Measurements from ENCODE around the gene FAM118A.
A peak's percentile ranks its signal among the peaks of the same experiment; 100 is the strongest.

Gene FAM118A

DNA sequence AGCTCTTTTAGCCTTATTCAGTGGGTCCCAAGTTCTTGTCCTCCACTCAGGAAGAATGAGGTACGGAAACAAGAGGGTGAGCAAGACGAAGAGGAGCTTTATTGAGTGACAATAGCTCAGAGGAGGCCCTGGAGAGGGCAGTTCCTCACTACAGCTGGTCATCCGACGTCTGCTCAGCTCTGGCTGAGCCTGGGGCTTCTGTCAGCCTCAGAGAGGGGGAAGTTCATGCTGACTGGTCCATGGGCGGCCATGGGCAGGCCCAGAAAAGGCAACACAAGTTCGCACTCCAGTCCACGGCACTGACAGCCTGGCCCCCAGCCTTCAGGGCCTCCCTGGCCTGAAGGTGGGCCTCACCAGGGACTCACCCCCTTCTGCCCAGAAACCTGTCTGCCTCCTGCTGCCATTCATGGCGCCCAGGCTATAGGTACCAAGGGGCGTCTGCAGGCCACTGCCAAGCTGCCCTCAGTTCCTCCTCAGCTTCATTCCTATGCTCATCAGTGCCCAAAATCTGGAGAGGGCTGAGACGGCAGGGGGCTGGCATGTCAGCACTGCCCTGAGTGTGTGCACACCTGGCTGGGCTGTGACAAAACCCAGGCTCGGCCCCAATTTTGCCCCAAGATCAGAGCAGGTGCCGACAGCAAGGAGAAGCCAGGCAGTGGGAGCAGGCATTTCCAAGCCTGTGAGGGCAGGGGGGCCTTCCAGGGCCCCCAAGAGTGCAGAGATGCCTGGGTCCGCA, 47.4 kb upstream of the FAM118A start:
- H4K20me1 ChIP-seq (ENCODE audit: insufficient read depth, low read length): no peaks in the 10 kb centered on the region
- H3K36me3 ChIP-seq (ENCODE audit: insufficient read depth, low read length): no peaks in the 10 kb centered on the region; the same call in 1 of the 2 replicates
- no peaks in the 10 kb centered on the region for H3F3A ChIP-seq (ENCODE audit: insufficient read depth, low read length)
- H2AFZ ChIP-seq (ENCODE audit: low read length): no peak overlapping the region
- H3K4me3 ChIP-seq (ENCODE audit: low read depth, low read length, poor library complexity, severe bottlenecking): no peak overlapping the region
- peaks cover 29% of the 10 kb centered on the region for H3K4me1 ChIP-seq (ENCODE audit: insufficient read depth, low read length, severe bottlenecking)
- H3K27ac ChIP-seq (ENCODE audit: low read depth, low read length, poor library complexity, severe bottlenecking): no peak overlapping the region
- H3K9ac ChIP-seq (ENCODE audit: low read length): no peak overlapping the region
- no peaks in the 10 kb centered on the region for H3K79me2 ChIP-seq (ENCODE audit: insufficient read depth, low read length)
- no peaks in the 10 kb centered on the region for H3K9me2 ChIP-seq (ENCODE audit: low read depth, low read length)
- no peaks in the 10 kb centered on the region for H3K9me3 ChIP-seq (ENCODE audit: low read length)
- H3K4me2 ChIP-seq (ENCODE audit: low read length): peak overlapping the region; percentile 4; the same call in 1 of the 2 replicates
- H3K27me3 ChIP-seq (ENCODE audit: insufficient read depth, low read length): peaks cover 21% of the 10 kb centered on the region; the same call in 1 of the 2 replicates
- TF ChIP-seq EZH2 (IDR thresholded peaks at IDR 0.05; ENCODE audit: borderline replicate concordance, low read length) (no peak), CTCF (IDR thresholded peaks at IDR 0.05; ENCODE audit: low read length) (no peak)

- no peak overlapping the region for H3K4me3 ChIP-seq (ENCODE audit: low read depth, low read length, poor library complexity, severe bottlenecking)
- no peaks in the 10 kb centered on the region for H3F3A ChIP-seq (ENCODE audit: insufficient read depth, low read length)
- peak overlapping the region; percentile 4; the same call in 1 of the 2 replicates for H3K4me2 ChIP-seq (ENCODE audit: low read length)
- no peaks in the 10 kb centered on the region for H3K9me2 ChIP-seq (ENCODE audit: low read depth, low read length)
- TF ChIP-seq CTCF (IDR thresholded peaks at IDR 0.05; ENCODE audit: low read length): no peak
- TF ChIP-seq EZH2 (IDR thresholded peaks at IDR 0.05; ENCODE audit: borderline replicate concordance, low read length): no peak
- H4K20me1 ChIP-seq (ENCODE audit: insufficient read depth, low read length): no peaks in the 10 kb centered on the region
- peaks cover 29% of the 10 kb centered on the region for H3K4me1 ChIP-seq (ENCODE audit: insufficient read depth, low read length, severe bottlenecking)
- no peak overlapping the region for H2AFZ ChIP-seq (ENCODE audit: low read length)
- no peaks in the 10 kb centered on the region; the same call in 1 of the 2 replicates for H3K36me3 ChIP-seq (ENCODE audit: insufficient read depth, low read length)
- H3K9ac ChIP-seq (ENCODE audit: low read length): no peak overlapping the region
- no peaks in the 10 kb centered on the region for H3K9me3 ChIP-seq (ENCODE audit: low read length)
- no peaks in the 10 kb centered on the region for H3K79me2 ChIP-seq (ENCODE audit: insufficient read depth, low read length)
- H3K27ac ChIP-seq (ENCODE audit: low read depth, low read length, poor library complexity, severe bottlenecking): peak overlapping the region; percentile 25
- H3K27me3 ChIP-seq (ENCODE audit: insufficient read depth, low read length): peaks cover 17% of the 10 kb centered on the region; the same call in 1 of the 2 replicates
Observed at GRCh38 chr22:45262931-45263462, 46.7 kb upstream of the FAM118A start.

DNA sequence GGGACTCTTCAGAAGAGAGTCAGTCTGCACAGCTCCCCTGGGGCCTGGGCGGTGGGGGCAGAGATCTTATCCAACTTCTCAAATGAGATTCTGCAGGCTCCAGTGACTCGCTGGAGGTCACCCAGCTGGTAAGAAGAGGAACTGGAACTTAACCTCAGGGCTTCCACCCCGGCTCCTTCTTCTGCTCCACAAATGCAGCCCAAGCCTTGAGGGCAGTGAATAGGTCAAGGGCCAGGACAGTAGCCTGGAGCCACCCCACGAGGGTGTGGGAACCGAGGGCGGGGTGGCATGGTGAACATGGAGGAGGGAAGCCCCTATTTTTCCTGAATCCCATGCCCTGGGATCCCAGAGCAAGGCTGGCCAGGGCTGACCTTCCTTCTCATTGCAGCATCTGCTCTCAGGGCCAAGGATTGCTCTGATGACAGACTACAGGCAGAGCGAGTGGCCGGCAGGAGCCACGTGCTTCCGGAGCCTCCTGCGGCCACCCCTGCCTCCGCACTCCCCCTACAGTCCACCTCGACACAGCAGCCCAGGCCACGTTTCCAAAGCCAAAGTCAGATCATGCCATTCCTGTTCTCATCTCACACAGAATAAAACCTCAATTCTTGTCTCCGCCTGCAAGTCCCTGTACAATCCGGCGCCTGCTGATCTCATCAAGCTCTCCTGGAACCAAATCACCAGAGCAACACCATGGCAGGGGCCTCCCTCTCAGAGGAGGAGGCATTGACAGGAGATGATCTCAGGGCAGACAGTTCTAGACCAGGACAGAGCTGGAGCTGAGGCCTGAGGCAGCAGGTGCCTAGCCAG, 46.1 kb upstream of the FAM118A start:
- no peak overlapping the region for H3K4me3 ChIP-seq (ENCODE audit: low read depth, low read length, poor library complexity, severe bottlenecking)
- peaks cover 17% of the 10 kb centered on the region; the same call in 1 of the 2 replicates for H3K27me3 ChIP-seq (ENCODE audit: insufficient read depth, low read length)
- TF ChIP-seq CTCF (IDR thresholded peaks at IDR 0.05; ENCODE audit: low read length) (peak; percentile 51; the same call in 1 of the 2 replicates), EZH2 (IDR thresholded peaks at IDR 0.05; ENCODE audit: borderline replicate concordance, low read length) (no peak)
- no peaks in the 10 kb centered on the region for H3K9me3 ChIP-seq (ENCODE audit: low read length)
- H3F3A ChIP-seq (ENCODE audit: insufficient read depth, low read length): no peaks in the 10 kb centered on the region
- peak overlapping the region; percentile 25 for H3K27ac ChIP-seq (ENCODE audit: low read depth, low read length, poor library complexity, severe bottlenecking)
- H3K9ac ChIP-seq (ENCODE audit: low read length): no peak overlapping the region
- H2AFZ ChIP-seq (ENCODE audit: low read length): no peak overlapping the region
- H3K36me3 ChIP-seq (ENCODE audit: insufficient read depth, low read length): no peaks in the 10 kb centered on the region
- H3K9me2 ChIP-seq (ENCODE audit: low read depth, low read length): no peaks in the 10 kb centered on the region
- peak overlapping the region; percentile 4; the same call in 1 of the 2 replicates for H3K4me2 ChIP-seq (ENCODE audit: low read length)
- H3K4me1 ChIP-seq (ENCODE audit: insufficient read depth, low read length, severe bottlenecking): peaks cover 30% of the 10 kb centered on the region
- H4K20me1 ChIP-seq (ENCODE audit: insufficient read depth, low read length): no peaks in the 10 kb centered on the region
- H3K79me2 ChIP-seq (ENCODE audit: insufficient read depth, low read length): no peaks in the 10 kb centered on the region
